Endothelial cell of umbilical vein (primary cell): Measurements from ENCODE around the gene CEP57L1. TPM values are rescaled to one million over a fixed set of nuclear protein-coding genes. Genes with fewer than 3 reads are reported as not detected.

Experiments used
- BruUV-seq: library from RNA; stranded (reverse); fragments of 400-500 nt; replicated peaks from 2 replicates; lab custom pipeline; 2021; lab: Mats Ljungman, UMichigan
- CTCF ChIA-PET: fragments of 300-600, 350-600 bp; sonication (Branson Sonifier 250); formaldehyde crosslinking; loops from one replicate; lab custom pipeline; 2021; ENCODE audit warnings: antibody characterized with exemption, inconsistent platforms; lab: Charles Lee
- POLR2A ChIA-PET: fragments of 300-600, 350-600 bp; sonication (Branson Sonifier 250); formaldehyde crosslinking; loops from one replicate; lab custom pipeline; 2021; ENCODE audit warnings: antibody characterized with exemption, inconsistent platforms; lab: Charles Lee
- DNase-seq: peaks from one replicate; pipeline ENCODE4 v3.0.0-alpha.2; 2011; ENCODE audit warnings: low read depth, low spot score
- FAIRE-seq: peaks from 2 replicates; lab custom pipeline; 2011; peaks lifted over from hg19 to GRCh38; lab: Jason Lieb, UNC
- H2AFZ ChIP-seq: 2 replicates; pipeline ENCODE4 v1.6.0; 2012; ENCODE audit warnings: low read depth, low read length, control low read depth, inconsistent platforms
- H3K27ac ChIP-seq: 2 replicates; pipeline ENCODE4 v1.5.1; 2011; ENCODE audit warnings: low read depth, mild to moderate bottlenecking, control low read depth, low read length, moderate library complexity; ENCODE audit not compliant: insufficient read depth
- H3K27me3 ChIP-seq, 2 experiments: 2 replicates each; pipeline versions ENCODE4 v1.6.0 to v1.6.1; 2011; ENCODE audit warnings: low read length in 2 of 2, mixed read lengths in 1 of 2; ENCODE audit not compliant: control insufficient read depth in 2 of 2, insufficient read depth in 2 of 2
- H3K36me3 ChIP-seq, 2 experiments: 2 replicates in 1 of 2; 3 replicates in 1 of 2; pipeline ENCODE4 v1.5.1; 2011; ENCODE audit warnings: low read length in 2 of 2, mild to moderate bottlenecking in 1 of 2, moderate library complexity in 1 of 2; ENCODE audit not compliant: control insufficient read depth in 2 of 2, insufficient read depth in 2 of 2; ENCODE audit errors: extremely low read depth in 1 of 2
- H3K4me1 ChIP-seq: 3 replicates; pipeline ENCODE4 v1.5.1; 2011; ENCODE audit warnings: mild to moderate bottlenecking, low read length; ENCODE audit not compliant: control insufficient read depth, insufficient read depth; ENCODE audit errors: extremely low read depth
- H3K4me2 ChIP-seq: 2 replicates; pipeline ENCODE4 v1.6.1; 2011; ENCODE audit warnings: low read length, control low read depth, mixed read lengths; ENCODE audit not compliant: insufficient read depth
- H3K4me3 ChIP-seq, 3 experiments: fragments of 200-600 bp in 1 of 3; sonication (generic), shearing (Covaris generic) in 1 of 3; replicated peaks in 1 of 3; 2 replicates each; pipeline ENCODE4 v1.5.1; 2011 to 2016; ENCODE audit warnings: control low read depth in 3 of 3, low read length in 3 of 3, mild to moderate bottlenecking in 2 of 3, inconsistent platforms in 1 of 3, low read depth in 1 of 3, moderate library complexity in 1 of 3; ENCODE audit not compliant: insufficient read depth in 1 of 3
- H3K79me2 ChIP-seq: 2 replicates; pipeline ENCODE4 v1.6.0; 2012; ENCODE audit warnings: low read length, inconsistent platforms; ENCODE audit not compliant: control insufficient read depth, insufficient read depth
- H3K9ac ChIP-seq: replicated peaks from 2 replicates; pipeline ENCODE3; 2011; ENCODE audit warnings: low read length, control low read depth; ENCODE audit not compliant: insufficient read depth; ENCODE audit errors: extremely low read depth
- H3K9me1 ChIP-seq: replicated peaks from 3 replicates; pipeline ENCODE4 v1.6.0; 2011; ENCODE audit warnings: mild to moderate bottlenecking, low read length; ENCODE audit not compliant: control insufficient read depth, insufficient read depth; ENCODE audit errors: extremely low read depth
- H3K9me3 ChIP-seq: replicated peaks from 2 replicates; pipeline ENCODE4 v1.5.1; 2012; ENCODE audit warnings: low read length, inconsistent platforms; ENCODE audit not compliant: control insufficient read depth, insufficient read depth
- H4K20me1 ChIP-seq: replicated peaks from 2 replicates; pipeline ENCODE3; 2011; ENCODE audit warnings: mild to moderate bottlenecking, low read length; ENCODE audit not compliant: control insufficient read depth, insufficient read depth; ENCODE audit errors: extremely low read depth
- EZH2 ChIP-seq: IDR thresholded peaks from 2 replicates; pipeline ENCODE4 v1.6.1; 2012; ENCODE audit warnings: borderline replicate concordance, low read depth, mild to moderate bottlenecking, moderate library complexity, low read length, inconsistent platforms; ENCODE audit not compliant: severe bottlenecking
- FOS ChIP-seq: IDR thresholded peaks from 2 replicates; pipeline ENCODE4 v1.6.1; 2011; ENCODE audit warnings: mild to moderate bottlenecking, low read length, moderate library complexity, borderline replicate concordance; ENCODE audit not compliant: insufficient read depth
- GATA2 ChIP-seq: IDR thresholded peaks from 2 replicates; pipeline ENCODE4 v1.7.0; 2011; ENCODE audit warnings: low read depth, mild to moderate bottlenecking, moderate library complexity, mixed read lengths, low read length; ENCODE audit not compliant: insufficient read length, insufficient read depth
- JUN ChIP-seq: IDR thresholded peaks from 2 replicates; pipeline ENCODE4 v1.6.1; 2011; ENCODE audit warnings: borderline replicate concordance, low read depth; ENCODE audit not compliant: insufficient read length, insufficient read depth
- MYC ChIP-seq: IDR thresholded peaks from one replicate; pipeline ENCODE4 v1.6.1; 2011; ENCODE audit warnings: mild to moderate bottlenecking, low read depth, low read length
- POLR2A ChIP-seq: IDR thresholded peaks from 2 replicates; pipeline ENCODE4 v1.6.1; 2012; ENCODE audit warnings: low read depth, mild to moderate bottlenecking, control low read depth, low read length
- POLR2AphosphoS5 ChIP-seq: IDR thresholded peaks from 2 replicates; pipeline ENCODE4 v1.6.1; 2012; ENCODE audit warnings: low read depth, mild to moderate bottlenecking, control low read depth, low read length, moderate library complexity; ENCODE audit not compliant: insufficient read depth
- dilution Hi-C: fragments of 300-500 bp; cut with MboI; formaldehyde crosslinking; loops from one replicate; pipeline ENCODE4 v1.15.0; 2019; ENCODE audit warnings: low sequenced_read_pairs; ENCODE audit not compliant: extremely low pct_ligation_motif_present
- intact Hi-C: fragments of 100-400 bp; cut with micrococcal nuclease; formaldehyde crosslinking; loops from one replicate; pipeline ENCODE4 v1.10.0; 2022
- polyA plus RNA-seq, 4 experiments: library from polyadenylated mRNA; depleted of rRNA in 3 of 4; stranded (reverse) in 3 of 4; unstranded in 1 of 4; fragments of >200 nt; gene quantifications; 2 replicates each; pipeline versions ENCODE4 v1.2.1 to v1.2.3, GENCODE V29; 2011 to 2012; ENCODE audit warnings: missing spikeins in 1 of 4
- total RNA-seq: library from RNA; stranded (reverse); gene quantifications from 2 replicates; pipeline ENCODE4 v1.2.3, GENCODE V29; 2021
- TF ChIP-seq, protein P1 (sequence below): IDR thresholded peaks from 2 replicates; pipeline ENCODE4 v1.6.1; 2011; ENCODE audit not compliant: insufficient read depth, insufficient read length
- TF ChIP-seq, protein P2 (sequence below), 2 donors: IDR thresholded peaks; 1 replicate in 1 of 2; 2 replicates in 1 of 2; pipeline ENCODE4 v1.5.1; 2011; ENCODE audit warnings: low read length in 2 of 2, mild to moderate bottlenecking in 2 of 2, moderate library complexity in 2 of 2, control low read depth in 1 of 2, inconsistent platforms in 1 of 2, low read depth in 1 of 2; ENCODE audit not compliant: insufficient read depth in 1 of 2; ENCODE audit errors: extremely low read depth in 1 of 2

CEP57L1 gene
- total and polyA plus RNA-seq, 2 donors (not counting 3 experiments of a cell fraction or from before 2014, with no cell fraction given), result 7.8 to 20.9 TPM

DNA sequence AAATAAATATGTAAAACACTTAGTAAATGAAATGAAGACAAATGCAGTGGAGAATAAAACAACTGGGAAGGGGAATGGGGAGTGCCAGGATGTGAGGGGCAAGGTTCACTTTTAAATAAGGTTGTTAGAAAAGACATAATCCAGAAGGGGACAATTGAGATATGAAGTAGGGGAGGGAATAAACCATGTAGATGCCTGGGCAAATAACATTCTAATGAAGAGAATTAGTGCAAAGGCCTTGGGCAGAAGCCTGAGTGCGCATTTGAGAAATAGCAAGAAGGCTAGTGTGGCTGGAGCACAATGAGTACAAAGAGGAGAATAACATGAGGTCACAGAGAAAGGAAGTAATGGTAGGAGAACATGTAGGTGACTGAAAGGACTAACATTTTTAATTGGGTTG is 2.4 kb downstream of the CEP57L1 start:
- Histone ChIP-seq H3K27me3 (no peaks in the 10 kb centered on the region), H3K4me3 (no peak overlapping the region), H3K27ac (no peak overlapping the region), H3K4me1 (peaks cover 18% of the 10 kb centered on the region), H3K4me2 (no peak overlapping the region), H3K9ac (no peak overlapping the region), H3K79me2 (peaks cover 44% of the 10 kb centered on the region), H3K36me3 (no peaks in the 10 kb centered on the region), H4K20me1 (no peaks in the 10 kb centered on the region), H3K9me3 (no peaks in the 10 kb centered on the region), H3K9me1 (no peaks in the 10 kb centered on the region), H2AFZ (no peak overlapping the region)
- FAIRE-seq, result no peak
- TF ChIP-seq JUN (no peak), GATA2 (no peak), POLR2AphosphoS5 (no peak), FOS (no peak), EZH2 (no peak), MYC (no peak), POLR2A (no peak)
- TF ChIP-seq, protein P1, sequence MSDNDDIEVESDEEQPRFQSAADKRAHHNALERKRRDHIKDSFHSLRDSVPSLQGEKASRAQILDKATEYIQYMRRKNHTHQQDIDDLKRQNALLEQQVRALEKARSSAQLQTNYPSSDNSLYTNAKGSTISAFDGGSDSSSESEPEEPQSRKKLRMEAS, result no peak
- TF ChIP-seq, protein P2, sequence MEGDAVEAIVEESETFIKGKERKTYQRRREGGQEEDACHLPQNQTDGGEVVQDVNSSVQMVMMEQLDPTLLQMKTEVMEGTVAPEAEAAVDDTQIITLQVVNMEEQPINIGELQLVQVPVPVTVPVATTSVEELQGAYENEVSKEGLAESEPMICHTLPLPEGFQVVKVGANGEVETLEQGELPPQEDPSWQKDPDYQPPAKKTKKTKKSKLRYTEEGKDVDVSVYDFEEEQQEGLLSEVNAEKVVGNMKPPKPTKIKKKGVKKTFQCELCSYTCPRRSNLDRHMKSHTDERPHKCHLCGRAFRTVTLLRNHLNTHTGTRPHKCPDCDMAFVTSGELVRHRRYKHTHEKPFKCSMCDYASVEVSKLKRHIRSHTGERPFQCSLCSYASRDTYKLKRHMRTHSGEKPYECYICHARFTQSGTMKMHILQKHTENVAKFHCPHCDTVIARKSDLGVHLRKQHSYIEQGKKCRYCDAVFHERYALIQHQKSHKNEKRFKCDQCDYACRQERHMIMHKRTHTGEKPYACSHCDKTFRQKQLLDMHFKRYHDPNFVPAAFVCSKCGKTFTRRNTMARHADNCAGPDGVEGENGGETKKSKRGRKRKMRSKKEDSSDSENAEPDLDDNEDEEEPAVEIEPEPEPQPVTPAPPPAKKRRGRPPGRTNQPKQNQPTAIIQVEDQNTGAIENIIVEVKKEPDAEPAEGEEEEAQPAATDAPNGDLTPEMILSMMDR (IDR thresholded peaks at IDR 0.05; ENCODE audit: extremely low read depth in 1 of 2, insufficient read depth in 1 of 2, low read depth in 1 of 2, low read length in 2 of 2), result no peak
- DNase-seq, result no peak
- CTCF ChIA-PET, result no interaction called here
- dilution Hi-C loops, result no loop called here
- intact Hi-C loops, result loop anchor here (10.0 kb wide), 2 partner anchors 843 to 1857 kb away; partner anchors contain the start of gene GTF3C6
- POLR2A ChIA-PET, result no interaction called here
- BruUV-seq, result no TSS peak
